Kidney (tissue), 14 donors: ENCODE results near the gene GMDS. TPM values are rescaled to one million over a fixed set of nuclear protein-coding genes. Genes with fewer than 3 reads are reported as not detected.

ENCODE experiments used
- DNase-seq, 5 donors: peaks; one replicate each; pipeline ENCODE4 v3.0.0-alpha.2; 2013 to 2020
- FAIRE-seq: peaks from 2 replicates; lab custom pipeline; 2012; peaks lifted over from hg19 to GRCh38; lab: Jason Lieb, UNC
- H3K27ac ChIP-seq, 2 donors: one replicate each; pipeline ENCODE4 v1.7.0; 2013; ENCODE audit warnings: low read depth in 2 of 2, low read length in 2 of 2, inconsistent platforms in 1 of 2
- H3K27me3 ChIP-seq: one replicate; pipeline ENCODE4 v1.7.1; 2013; ENCODE audit warnings: low read length, inconsistent platforms; ENCODE audit not compliant: control insufficient read depth, insufficient read depth
- H3K36me3 ChIP-seq, 3 donors: one replicate each; pipeline versions ENCODE4 v1.7.0 to v1.7.1; 2013; ENCODE audit warnings: low read length in 3 of 3, control low read depth in 1 of 3, inconsistent platforms in 1 of 3; ENCODE audit not compliant: insufficient read depth in 3 of 3, control insufficient read depth in 2 of 3
- H3K4me1 ChIP-seq, 3 donors: one replicate each; pipeline versions ENCODE4 v1.7.0 to v1.7.1; 2013; ENCODE audit warnings: low read length in 3 of 3, inconsistent platforms in 1 of 3, low read depth in 1 of 3; ENCODE audit not compliant: control insufficient read depth in 2 of 3, insufficient read depth in 2 of 3
- H3K4me3 ChIP-seq, 3 donors: one replicate each; pipeline versions ENCODE4 v1.7.0 to v1.8.1; 2013; ENCODE audit warnings: low read length in 3 of 3, control low read depth in 1 of 3, inconsistent platforms in 1 of 3
- H3K9ac ChIP-seq, 3 donors: one replicate each; pipeline versions ENCODE4 v1.7.0 to v1.7.1; 2013; ENCODE audit warnings: low read length in 3 of 3, control low read depth in 1 of 3, inconsistent platforms in 1 of 3
- H3K9me3 ChIP-seq, 3 donors: one replicate each; pipeline versions ENCODE4 v1.7.0 to v1.7.1; 2013; ENCODE audit warnings: low read length in 3 of 3, control low read depth in 1 of 3, inconsistent platforms in 1 of 3; ENCODE audit not compliant: control insufficient read depth in 2 of 3, insufficient read depth in 1 of 3
- CTCF ChIP-seq: IDR thresholded peaks from 3 replicates; pipeline ENCODE4 v1.5.1; 2012; ENCODE audit warnings: mild to moderate bottlenecking, moderate library complexity, borderline replicate concordance; ENCODE audit not compliant: insufficient read depth; ENCODE audit errors: extremely low read depth
- intact Hi-C: fragments of 100-400 bp; cut with DNase I; formaldehyde crosslinking; loops from one replicate; pipeline ENCODE4 v1.11.1; 2022
- polyA plus RNA-seq: library from polyadenylated mRNA; stranded (reverse); fragments of 350-450 nt; fragmentation: Illumina TruSeq; extraction: RNeasy Lipid Tissue Mini Kit (QIAGEN cat#74804); gene quantifications from one replicate; pipeline ENCODE4 v1.2.3, GENCODE V29; 2014; ENCODE audit warnings: low read depth, low replicate concordance; ENCODE audit not compliant: insufficient read depth
- total RNA-seq: library from RNA; stranded (reverse); fragmentation: NEBNext Ultra II Directional; extraction: Animal tissue kit (Norgen Biotek cat#: 25700); gene quantifications from one replicate; pipeline ENCODE4 v1.2.1, GENCODE V29; 2021
- donor health status: control.
- donor health status: control.
- donor health status: control.
- donor health status: control.
- donor health status: control.
- donor health status: DM: yes; HTN: yes; CAD: no.
- donor health status: Normal renal cell carcinoma (clear cell type).

GMDS gene
- total and polyA plus RNA-seq, 2 donors from 2014 or later: 49.6 to 63.7 TPM

DNA sequence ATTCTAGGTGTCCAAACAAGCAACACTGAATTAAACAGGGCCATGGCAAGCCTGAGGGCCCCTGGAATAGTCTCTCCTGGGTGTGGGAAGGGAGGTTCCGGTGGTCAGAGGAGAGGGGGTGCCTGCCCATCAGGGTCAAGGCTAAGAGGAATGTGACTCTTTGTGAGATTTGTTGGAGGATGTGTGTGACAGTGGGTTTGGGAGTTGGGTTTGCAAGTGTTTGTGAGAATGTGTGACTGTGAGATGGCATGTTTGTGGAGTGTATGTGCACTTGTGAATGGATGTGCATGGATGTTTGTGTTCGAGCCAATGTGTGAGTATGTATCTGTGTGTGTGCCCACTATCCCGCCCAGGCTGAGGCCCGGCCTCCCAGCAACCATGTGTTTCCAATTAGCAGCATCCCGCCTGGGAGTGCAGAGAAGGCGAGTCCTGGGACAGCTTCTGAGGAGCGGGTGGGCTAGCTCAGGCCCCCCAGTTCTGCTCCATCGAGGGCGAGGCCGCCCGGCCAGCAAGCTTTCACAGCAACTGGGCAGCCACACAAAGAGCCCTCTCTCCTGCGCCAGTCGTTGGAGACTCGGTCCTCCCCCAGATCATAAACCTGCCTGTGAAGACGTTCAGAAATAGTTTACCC is 623.1 kb downstream of the GMDS start:
- DNase-seq (peak; percentile 57 to 85 (median 80)), FAIRE-seq (no peak)
- peaks cover 25% of the 10 kb centered on the region for H3K27me3 ChIP-seq
- H3K36me3 ChIP-seq: no peaks in the 10 kb centered on the region
- H3K9ac ChIP-seq: peak overlapping the region in 1 of 3 donors; percentile 13
- peak overlapping the region in 1 of 2 donors; percentile 19 for H3K27ac ChIP-seq
- TF ChIP-seq CTCF: no peak
- H3K4me1 ChIP-seq: peaks cover 0 to 3% (median 2%) of the 10 kb centered on the region in 3 donors
- intact Hi-C loops: no loop called here
- no peak overlapping the region for H3K4me3 ChIP-seq
- H3K9me3 ChIP-seq: no peaks in the 10 kb centered on the region

GRCh38 chr6:1621070-1621701 is 624.2 kb downstream of the GMDS start:
- Histone ChIP-seq H3K4me1 (peaks cover 0 to 3% (median 2%) of the 10 kb centered on the region in 3 donors), H3K4me3 (no peak overlapping the region), H3K9me3 (no peaks in the 10 kb centered on the region), H3K36me3 (no peaks in the 10 kb centered on the region), H3K9ac (no peak overlapping the region), H3K27ac (peak overlapping the region in 1 of 2 donors; percentile 33), H3K27me3 (peaks cover 16% of the 10 kb centered on the region)
- no peak for TF ChIP-seq CTCF
- DNase-seq (peak in 4 of 5 donors; percentile 43 to 62 (median 54)), FAIRE-seq (no peak)
- intact Hi-C loops: no loop called here

DNA sequence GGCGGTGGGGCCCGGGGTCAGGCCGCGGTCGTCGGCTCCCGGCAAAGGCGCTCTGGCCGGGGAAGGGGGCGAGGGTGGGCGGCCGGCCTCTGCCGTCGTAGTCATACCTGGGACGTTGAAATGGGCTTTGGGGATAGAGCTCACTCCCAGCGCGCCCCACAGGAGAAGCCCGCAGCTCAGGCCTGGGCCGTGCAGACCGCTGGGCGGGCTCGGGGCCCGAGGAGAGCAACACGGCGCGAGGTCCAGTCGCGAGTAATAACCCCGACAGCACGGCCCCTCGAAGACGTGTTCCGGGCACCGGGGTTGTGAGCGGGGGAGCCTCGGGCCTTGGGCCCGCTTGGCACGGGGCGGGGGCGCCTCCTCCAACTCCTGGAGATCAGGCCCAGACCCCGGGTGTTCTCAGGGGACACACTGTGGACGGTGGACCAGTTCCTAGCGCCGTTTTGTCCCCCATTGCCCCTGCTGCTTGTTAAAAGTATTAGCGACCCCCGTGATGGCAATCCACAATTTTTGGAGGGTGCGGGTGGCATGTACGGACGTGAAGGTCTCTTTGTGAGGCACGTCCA is 624.8 kb downstream of the GMDS start:
- no peak for TF ChIP-seq CTCF
- Histone ChIP-seq H3K4me3 (no peak overlapping the region), H3K9ac (no peak overlapping the region), H3K9me3 (no peaks in the 10 kb centered on the region), H3K4me1 (peaks cover 0 to 3% (median 2%) of the 10 kb centered on the region in 3 donors), H3K27ac (peak overlapping the region in 1 of 2 donors; percentile 33), H3K36me3 (no peaks in the 10 kb centered on the region), H3K27me3 (peaks cover 11% of the 10 kb centered on the region)
- intact Hi-C loops: no loop called here
- no peak for FAIRE-seq
- peak in 2 of 5 donors; percentile 23 to 79 for DNase-seq
